SK-MEL-5 (cell line): ENCODE measurements around the gene DEFB113. TPM values are rescaled to one million over a fixed set of nuclear protein-coding genes. Genes with fewer than 3 reads are reported as not detected.

Source experiments
- DNase-seq: peaks from one replicate; pipeline ENCODE4 v3.0.0-alpha.2; 2016; ENCODE audit warnings: low read depth, low spot score
- in situ Hi-C: cut with HindIII; loops from 2 replicates; pipeline ENCODE4 v1.10.0; 2016; ENCODE audit warnings: low sequenced_read_pairs, high pct_unique_total_duplicates, low pct_unique_long_range_greater_than_20kb
- polyA plus RNA-seq, 2 experiments: library from polyadenylated mRNA; depleted of rRNA; stranded (reverse); fragments of >200 nt; gene quantifications; 2 replicates each; pipeline ENCODE4 v1.2.3, GENCODE V29; 2015
- total RNA-seq: library from RNA; depleted of rRNA; stranded (reverse); fragments of >200 nt; shearing (Covaris generic); gene quantifications from 2 replicates; pipeline ENCODE4 v1.2.3, GENCODE V29; 2014; rRNA removed

DEFB113 gene, protein sequence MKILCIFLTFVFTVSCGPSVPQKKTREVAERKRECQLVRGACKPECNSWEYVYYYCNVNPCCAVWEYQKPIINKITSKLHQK
- total RNA-seq = not detected in 2 replicates
- polyA plus RNA-seq (2015; cell fraction: cytosol; rRNA removed) = not detected in 2 replicates
- not detected in 2 replicates for polyA plus RNA-seq (2015; cell fraction: nucleus; rRNA removed)

DNA sequence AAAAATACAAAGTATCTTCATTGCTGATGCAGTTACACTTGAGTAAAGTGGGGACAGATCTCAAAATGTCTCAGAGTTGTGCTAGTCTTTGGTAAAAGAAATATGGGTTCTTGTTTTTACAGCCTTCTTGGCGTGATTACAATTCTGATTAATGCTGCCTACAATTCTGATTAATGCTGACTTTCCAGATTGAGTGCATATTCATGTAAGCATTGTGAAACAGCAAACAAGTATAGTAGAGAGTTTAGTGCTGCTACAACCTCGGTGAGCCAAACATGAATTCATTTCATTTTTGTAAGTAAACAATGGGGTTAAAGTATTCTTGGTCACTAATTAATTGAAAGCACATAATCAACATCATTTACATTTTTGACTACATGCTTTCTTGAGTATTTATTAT lies at the start of gene DEFB113:
Gene DEFB113, minus strand, starts transcription at position 21 of the 400 bp plus-strand sequence. Its CDS starts 0 bp downstream, at position 21.
- no peak for DNase-seq
- in situ Hi-C loops = no loop called here

DNA sequence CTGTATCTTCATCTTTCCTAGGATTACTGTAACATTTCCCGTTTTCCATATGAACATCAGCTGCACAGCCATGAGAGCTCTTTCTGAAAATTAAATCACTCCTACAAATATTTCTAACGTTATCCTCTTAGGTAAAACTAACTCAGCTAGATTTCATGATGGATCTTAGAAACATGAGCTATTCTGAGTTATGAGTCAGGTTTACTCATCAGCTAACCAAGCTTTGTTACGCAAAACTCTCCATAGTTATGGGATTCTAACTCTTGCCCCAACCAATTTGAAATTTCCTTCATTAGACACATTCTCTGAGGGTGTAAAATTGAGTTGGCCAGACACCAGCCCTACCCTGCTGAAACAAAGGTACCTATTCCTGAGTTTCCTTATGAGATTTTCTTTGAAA lies 38.4 kb upstream of the DEFB113 start:
- no peak for DNase-seq

DNA sequence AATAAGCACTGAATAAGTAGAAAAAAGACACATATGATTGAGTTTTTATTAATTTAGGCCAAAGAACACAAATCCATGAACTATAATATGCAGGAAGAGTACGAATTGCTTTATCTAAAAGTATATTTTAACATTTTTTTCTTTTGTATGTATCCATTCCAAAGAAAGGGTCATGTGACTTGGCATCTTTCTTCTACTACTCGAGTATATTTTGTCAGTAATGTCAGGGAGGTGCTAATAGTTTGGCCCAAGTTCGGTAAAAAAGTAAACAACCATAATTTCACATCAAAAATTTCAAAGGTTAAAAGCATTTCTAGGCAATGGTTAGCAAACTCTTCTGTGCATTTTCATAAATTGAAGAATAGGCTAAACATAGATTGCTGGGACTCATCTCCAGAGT lies 33.7 kb upstream of the DEFB113 start:
- in situ Hi-C loops = no loop called here
- no peak for DNase-seq

More for the DNA sequence above, 38.4 kb upstream of the DEFB113 start:
- in situ Hi-C loops = no loop called here

DNA sequence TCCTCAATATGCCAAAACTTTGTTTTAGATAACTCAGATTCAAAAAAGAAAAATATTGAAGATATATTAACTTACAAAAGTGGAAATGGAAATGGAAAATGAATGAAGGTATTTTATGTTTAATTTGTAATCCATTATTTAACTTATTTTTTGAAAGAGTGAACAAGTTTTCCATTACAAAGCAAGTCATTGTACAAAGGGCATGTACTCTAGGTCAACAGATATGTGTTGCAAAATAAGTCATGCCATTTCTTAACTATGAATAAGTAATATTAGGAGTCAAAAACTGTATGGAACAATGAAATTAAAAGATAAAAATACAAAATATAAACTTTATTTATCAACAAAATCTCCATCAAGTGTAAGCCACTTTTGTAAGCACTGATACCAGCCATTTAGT lies 25.9 kb upstream of the DEFB113 start:
- in situ Hi-C loops = no loop called here
- no peak for DNase-seq

DNA sequence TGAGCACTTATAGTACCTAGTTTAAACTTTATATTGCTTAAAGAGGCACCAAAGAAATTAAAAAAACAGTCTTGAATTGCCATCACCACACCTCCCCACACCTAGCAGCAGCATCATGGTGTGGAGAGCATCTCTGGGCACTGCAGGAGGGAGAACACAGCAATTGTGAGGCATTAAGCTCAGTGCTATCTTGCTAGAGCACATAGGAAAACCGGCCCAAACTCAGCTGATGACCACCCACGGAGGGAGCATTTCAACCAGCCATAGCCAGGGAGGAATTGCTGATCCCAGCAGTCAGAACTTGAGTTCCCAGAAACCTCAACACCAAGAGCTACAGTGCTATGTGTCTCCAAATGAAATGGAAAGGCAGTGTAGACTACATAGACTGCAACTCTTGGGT lies 19.5 kb upstream of the DEFB113 start:
- in situ Hi-C loops = no loop called here
- DNase-seq = no peak

DNA sequence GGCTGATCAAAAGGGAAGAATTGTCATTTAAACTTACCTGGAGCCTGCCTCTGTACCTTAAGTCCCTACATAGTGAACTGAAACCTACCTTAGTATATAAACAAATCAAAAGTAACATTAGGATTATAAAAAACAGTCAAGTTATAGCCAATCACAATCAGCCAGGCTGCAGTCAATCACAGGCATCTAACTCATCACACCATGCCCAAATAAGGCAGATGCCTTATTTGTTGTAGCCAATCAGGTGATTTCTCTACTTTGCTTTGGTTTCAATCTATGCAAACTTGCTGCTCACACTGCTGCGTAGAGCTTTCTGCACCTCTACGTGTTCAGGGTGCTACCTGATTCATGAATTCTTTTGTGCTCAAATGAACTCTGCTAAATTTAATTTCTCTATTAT lies 18.3 kb upstream of the DEFB113 start:
- in situ Hi-C loops = no loop called here
- DNase-seq = no peak

DNA sequence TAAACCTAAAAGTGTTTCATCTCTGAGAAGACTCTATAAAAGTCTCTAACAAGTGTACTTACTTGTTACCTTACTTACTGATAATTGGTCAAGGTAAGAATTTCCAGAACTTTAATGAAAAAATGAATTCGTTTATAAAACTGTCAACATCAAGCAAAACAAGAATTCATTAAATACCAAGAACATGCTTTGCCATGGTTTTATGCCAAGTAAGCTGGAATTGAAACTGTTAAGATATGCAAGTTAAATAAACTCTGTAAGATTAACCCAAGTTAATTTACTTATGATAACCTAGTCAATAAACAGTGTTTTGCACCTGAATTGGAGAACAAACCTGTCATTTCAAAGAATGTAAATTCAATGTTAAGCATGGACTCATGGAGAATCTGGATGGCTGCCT lies 17.1 kb upstream of the DEFB113 start:
- in situ Hi-C loops = no loop called here
- DNase-seq = no peak

DNA sequence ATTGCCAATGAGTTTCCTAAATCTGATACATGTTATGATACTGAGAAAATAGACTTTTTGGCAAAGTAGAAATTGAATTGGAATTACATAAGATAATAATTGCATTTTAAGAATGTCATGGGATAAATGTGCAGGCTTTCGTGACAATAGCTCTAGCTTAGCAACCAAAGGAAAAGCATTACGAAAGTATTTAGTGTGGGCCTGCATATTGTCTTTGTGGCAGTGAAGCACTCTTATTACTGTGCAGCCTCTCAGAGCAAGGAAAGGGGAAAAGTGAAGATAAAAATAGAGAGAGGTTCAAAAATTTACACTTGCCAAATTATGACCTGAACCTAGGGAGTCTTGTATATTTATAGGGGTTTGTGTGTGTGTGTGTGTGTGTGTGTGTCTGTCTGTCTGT lies 12.6 kb upstream of the DEFB113 start:
- in situ Hi-C loops = no loop called here
- no peak for DNase-seq

DNA sequence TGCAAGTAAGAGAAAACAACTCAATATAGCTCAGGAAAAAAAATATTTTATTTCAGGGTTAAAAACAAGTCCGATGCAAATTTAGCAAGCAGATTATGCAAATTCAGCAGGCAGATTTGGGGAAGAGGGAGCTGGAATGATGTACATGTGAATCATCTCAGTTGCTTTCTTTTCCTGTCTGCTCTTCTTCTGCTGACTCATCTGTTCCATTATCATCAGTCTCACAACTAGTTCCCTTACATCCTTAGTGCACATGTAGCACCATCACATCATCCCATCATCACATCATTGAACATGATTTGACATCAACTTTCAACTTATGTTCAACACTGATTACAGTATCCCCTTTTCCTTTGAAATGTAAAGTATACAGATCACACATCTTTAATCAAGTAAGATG lies 11.5 kb upstream of the DEFB113 start:
- DNase-seq = no peak
- in situ Hi-C loops = no loop called here

DNA sequence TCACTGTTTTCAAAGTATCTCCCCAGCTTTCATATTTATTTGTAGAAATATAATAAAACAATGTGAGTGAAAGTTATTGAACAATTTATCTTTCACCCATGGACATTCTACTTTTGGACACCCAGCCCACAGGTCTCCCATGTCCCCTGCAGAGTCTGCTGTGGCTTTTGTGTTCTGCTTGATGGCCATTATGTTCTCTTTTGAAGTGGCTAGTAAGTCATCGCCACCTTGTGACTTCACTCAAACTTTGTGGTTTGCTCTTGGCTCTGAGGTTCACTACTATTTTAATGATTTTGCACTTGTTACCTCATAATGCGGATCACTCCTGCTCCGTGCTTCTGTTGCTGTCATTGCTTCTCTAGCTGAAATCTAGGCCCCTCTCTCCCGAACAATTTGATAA lies 10.2 kb upstream of the DEFB113 start:
- DNase-seq = no peak
- in situ Hi-C loops = no loop called here

DNA sequence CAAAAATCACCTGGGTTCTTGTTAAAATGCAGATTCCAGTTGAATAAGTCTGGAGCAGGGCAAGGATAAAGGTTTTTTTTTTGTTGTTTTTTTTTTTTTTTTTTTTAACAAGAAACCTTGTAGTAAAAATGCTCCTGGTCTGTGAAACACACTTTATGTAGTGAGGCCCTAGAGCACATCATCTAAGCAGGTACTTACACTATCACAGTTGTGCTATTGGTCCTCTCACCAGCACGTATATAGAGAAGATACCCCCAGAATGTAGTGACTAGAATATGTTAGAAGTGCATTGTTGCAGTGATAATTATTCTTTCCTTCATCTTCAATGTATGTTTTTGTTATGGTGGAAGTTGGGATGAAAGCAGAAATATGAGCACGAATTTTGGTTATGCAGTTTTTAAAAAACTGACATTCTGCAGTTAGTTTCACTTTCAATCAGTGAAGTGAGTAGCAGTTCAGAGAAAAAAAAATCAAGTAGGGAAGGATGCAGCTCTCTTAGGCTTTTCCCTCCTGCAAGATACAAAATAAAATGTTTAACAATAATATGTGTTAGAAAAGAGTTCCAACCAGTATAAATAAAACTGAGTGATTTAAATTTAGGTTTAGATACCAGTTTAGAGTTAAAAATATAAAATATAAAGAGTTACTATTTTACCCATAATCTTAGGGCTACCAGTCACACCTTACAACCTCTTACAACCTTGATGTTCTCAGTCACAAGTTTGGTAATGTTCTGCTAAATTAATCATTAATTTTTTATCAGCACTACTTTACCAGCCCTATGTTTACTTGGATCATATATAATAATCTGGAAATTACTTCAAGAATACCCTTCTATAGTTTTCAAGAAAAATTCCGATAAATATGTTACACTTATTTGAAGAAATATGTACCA lies 9.2 kb upstream of the DEFB113 start:
- no peak for DNase-seq
- in situ Hi-C loops = no loop called here

DNA sequence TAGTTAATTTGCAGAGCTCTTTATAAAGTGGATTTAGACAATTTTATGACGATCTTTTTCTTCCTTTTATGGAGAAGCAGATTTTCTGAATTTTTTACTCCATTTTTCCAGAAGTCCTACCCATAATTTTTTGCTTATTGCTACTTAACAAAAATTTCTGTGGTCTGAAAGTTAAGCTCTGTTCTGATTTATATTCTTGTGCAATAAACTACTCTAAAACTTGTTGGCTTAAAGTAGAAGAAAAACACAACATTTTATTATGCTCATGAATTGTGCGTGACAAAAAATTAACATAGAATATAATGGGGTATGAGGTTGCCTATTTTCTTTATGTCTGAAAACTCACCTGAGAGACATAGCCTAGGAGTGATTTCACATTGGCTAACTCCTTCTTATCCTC lies 2.6 kb downstream of the DEFB113 start:
- DNase-seq = no peak
- in situ Hi-C loops = no loop called here

DNA sequence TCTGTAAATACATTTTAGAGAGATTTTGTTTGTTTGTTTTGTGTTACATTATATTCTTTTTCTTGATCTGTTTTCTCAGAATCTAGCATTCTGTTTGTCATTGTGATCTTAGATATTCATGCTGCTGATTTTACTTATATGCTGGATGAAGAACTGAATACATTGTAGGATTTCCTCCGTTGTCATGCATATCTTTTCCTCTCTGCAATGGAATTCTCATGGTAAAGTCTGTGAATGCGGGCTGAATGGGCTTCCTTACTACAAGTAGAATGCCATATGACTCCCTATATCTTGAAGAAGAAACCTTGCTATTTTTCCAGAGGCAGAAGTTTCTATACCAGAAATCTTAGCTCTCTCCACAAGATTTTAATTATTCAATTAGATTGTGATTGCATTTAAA lies 3.1 kb downstream of the DEFB113 start:
- in situ Hi-C loops = no loop called here
- no peak for DNase-seq

DNA sequence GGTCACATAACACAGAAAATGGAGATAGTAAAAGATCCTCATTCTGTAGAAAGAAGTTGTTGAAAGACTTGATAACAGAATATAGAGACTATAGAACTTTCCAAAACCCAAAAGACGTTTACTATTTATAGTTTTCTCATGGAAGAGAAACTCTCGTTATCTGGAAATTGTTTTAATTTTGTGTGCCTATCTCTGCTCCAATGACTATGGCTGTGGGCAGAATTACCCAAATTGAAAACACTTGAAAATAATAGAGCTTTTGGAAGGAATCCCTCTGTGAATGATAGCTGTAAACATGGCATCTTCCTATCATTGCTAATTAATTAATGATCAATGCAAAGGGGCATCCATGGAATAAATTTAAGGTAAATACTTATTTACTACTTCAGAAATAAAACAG lies 5.4 kb downstream of the DEFB113 start, which contains the start of gene DEFB114:
Gene DEFB114, minus strand, starts transcription at position 101 of the 400 bp plus-strand sequence. Its CDS starts 59 bp downstream, at position 42.
- DNase-seq = no peak
- in situ Hi-C loops = no loop called here

DNA sequence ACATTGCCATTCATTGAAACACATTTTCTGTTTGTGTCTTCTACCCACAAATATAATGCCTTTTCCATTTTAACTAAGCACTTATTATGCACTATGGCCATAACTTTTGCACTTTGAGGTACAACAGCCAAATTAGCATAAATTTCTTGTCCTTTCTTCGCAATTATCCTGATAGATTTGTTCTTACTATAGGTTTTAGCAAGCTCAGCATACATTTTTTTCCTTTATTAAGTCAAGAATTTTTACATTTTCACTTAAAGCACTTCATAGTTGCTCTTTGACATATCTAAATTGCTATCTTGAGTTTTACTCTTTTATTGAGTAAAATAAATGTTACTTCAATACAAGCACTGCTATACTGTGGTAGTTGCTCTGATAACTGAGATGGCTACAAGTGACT lies 11.2 kb downstream of the DEFB113 start:
- in situ Hi-C loops = no loop called here
- no peak for DNase-seq

DNA sequence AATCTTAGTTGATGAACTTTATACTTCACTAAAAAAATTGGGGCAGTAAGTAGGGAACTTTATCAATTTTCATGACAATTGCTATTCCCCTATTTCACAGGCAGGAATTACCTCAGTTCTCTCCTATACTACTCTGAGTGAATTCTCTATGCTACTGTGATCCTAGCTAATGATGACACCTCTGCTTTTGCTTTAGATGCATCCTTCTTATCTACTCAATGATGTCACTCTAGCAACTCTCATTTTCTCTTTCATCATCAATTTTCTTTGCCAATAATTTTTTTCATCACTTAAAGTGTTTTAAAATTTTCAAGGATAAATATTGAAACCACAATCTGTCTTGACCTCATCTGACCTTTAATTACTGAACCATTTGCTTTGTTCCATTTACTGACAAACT lies 13.6 kb downstream of the DEFB113 start:
- in situ Hi-C loops = no loop called here

DNA sequence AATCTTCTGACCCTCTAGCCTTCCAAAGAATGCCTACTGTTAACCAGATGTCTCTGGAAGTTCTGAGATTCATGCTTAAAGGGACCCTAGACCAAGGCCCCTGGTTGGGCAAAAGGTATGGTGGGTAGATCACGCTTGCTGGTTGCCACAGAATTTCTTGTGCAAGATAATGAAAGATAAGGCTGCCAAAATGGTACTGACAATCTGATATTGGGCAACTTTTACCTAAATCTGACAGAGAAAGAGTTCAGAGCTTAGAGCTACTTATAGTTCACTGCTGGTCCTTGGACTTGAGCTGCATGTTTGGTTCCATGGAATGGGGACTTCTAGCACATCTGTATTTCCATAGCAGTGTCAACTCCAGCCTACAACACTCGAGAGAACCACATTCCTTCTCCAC lies 17.5 kb downstream of the DEFB113 start:
- in situ Hi-C loops = no loop called here
- no peak for DNase-seq

More for the DNA sequence above, 13.6 kb downstream of the DEFB113 start:
- no peak for DNase-seq

DNA sequence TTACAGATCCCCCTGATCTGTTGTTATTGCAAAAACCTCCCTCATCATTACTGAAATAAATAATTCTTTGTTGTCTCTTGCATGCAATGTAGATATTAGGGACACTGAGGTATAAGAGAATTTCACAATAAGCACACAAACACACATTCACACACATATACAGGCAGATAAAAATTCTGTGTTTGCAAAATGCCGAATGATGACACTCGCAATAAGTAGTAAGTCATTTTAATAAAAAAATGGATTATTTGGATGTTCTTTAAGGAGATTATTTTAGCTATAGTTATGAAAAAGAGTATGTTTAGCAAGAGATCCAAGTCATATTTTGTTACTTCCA lies 19.0 kb downstream of the DEFB113 start:
- no peak for DNase-seq
- in situ Hi-C loops = no loop called here

DNA sequence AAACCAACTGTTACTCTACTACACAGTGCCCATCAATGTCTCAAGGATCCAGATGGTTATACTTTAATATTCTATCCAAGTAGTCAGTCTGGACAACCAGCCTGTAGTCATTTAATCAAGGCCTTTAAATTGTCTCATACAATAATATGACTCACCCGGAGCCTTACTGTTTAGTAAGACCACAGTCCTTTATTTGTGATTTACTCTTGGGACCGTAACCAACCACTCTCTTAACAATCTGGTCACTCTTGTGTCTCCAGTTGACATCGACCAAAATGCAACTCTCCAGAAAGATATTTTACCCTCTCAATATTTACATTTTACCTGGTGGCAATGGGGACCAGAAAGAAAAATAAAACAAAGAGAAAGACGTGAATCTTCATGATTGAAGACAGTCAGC lies 20.4 kb downstream of the DEFB113 start:
- DNase-seq = no peak
- in situ Hi-C loops = no loop called here
